GM20431 (cell line): Measurements from ENCODE around the gene MMP11.

Source experiments
- in situ Hi-C: fragments of 300-500 bp; cut with MseI, MboI; formaldehyde crosslinking; loops from one replicate; pipeline ENCODE4 v1.15.0; 2020; ENCODE audit warnings: low sequenced_read_pairs; ENCODE audit not compliant: unreplicated experiment

The MMP11 gene

GRCh38 chr22:23759566-23759965 lies 13.1 kb upstream of the MMP11 start:
- in situ Hi-C loops: no loop called here

GRCh38 chr22:23760056-23760455 lies 12.6 kb upstream of the MMP11 start:
- in situ Hi-C loops: no loop called here

GRCh38 chr22:23762842-23763578 lies 9.6 kb upstream of the MMP11 start, which contains the start of gene C22orf15:
Gene C22orf15, plus strand, starts transcription at chr22:23762990. Its CDS starts 317 bp downstream, at chr22:23763307.
- in situ Hi-C loops: no loop called here

- in situ Hi-C loops: no loop called here
These were observed 9.1 kb upstream of the MMP11 start for GRCh38 chr22:23763579-23763945.

- in situ Hi-C loops: no loop called here
These were observed 8.7 kb upstream of the MMP11 start for GRCh38 chr22:23763954-23764353.

GRCh38 chr22:23764899-23765881 lies 7.5 kb upstream of the MMP11 start:
- in situ Hi-C loops: no loop called here

GRCh38 chr22:23767303-23767672 lies 5.4 kb upstream of the MMP11 start:
- in situ Hi-C loops: no loop called here

- in situ Hi-C loops: no loop called here
These were observed 4.7 kb upstream of the MMP11 start, which contains the start of gene CHCHD10 for GRCh38 chr22:23767673-23768548. Gene CHCHD10, minus strand, starts transcription at chr22:23767972. Its CDS starts 98 bp downstream, at chr22:23767874.

GRCh38 chr22:23769321-23769965 lies 3.2 kb upstream of the MMP11 start:
- in situ Hi-C loops: no loop called here

- in situ Hi-C loops: no loop called here
These were observed 367 bp upstream of the MMP11 start for GRCh38 chr22:23772315-23772648.

GRCh38 chr22:23773483-23774113 lies 949 bp downstream of the MMP11 start:
- in situ Hi-C loops: no loop called here

GRCh38 chr22:23774114-23774921 lies 1.7 kb downstream of the MMP11 start:
- in situ Hi-C loops: no loop called here

GRCh38 chr22:23774922-23775436 lies 2.3 kb downstream of the MMP11 start:
- in situ Hi-C loops: no loop called here

GRCh38 chr22:23775779-23776375 lies 3.2 kb downstream of the MMP11 start:
- in situ Hi-C loops: no loop called here

- in situ Hi-C loops: no loop called here
These were observed 5.3 kb downstream of the MMP11 start for GRCh38 chr22:23777776-23778576.

GRCh38 chr22:23778577-23778900 lies 5.9 kb downstream of the MMP11 start:
- in situ Hi-C loops: no loop called here

- in situ Hi-C loops: no loop called here
These were observed 6.4 kb downstream of the MMP11 start for GRCh38 chr22:23779083-23779482.
